CD4-positive, alpha-beta memory T cell (primary cell): Measurements from ENCODE around the gene IPMK. TPM values are rescaled to one million over a fixed set of nuclear protein-coding genes. Genes with fewer than 3 reads are reported as not detected.
"Not testable (repeated sequence)": the region's sequence is repeated elsewhere in the genome, so short reads cannot be mapped to it uniquely, and the experiment has no call there.

Experiments used
- CTCF ChIA-PET: fragments of 350-600 bp; sonication (Branson Sonifier 250); formaldehyde crosslinking; loops from one replicate; lab custom pipeline; 2021; ENCODE audit warnings: inconsistent platforms; ENCODE audit not compliant: partially characterized antibody; lab: Charles Lee
- POLR2A ChIA-PET: fragments of 350-600 bp; sonication (Branson Sonifier 250); formaldehyde crosslinking; loops from one replicate; lab custom pipeline; 2021; ENCODE audit not compliant: partially characterized antibody; lab: Charles Lee
- DNase-seq, 5 donors: peaks; one replicate each; pipeline versions ENCODE4 v3.0.0 to v3.0.0-alpha.2; 2020 to 2022; ENCODE audit warnings: mixed read lengths in 1 of 5
- H3K27ac ChIP-seq: one replicate; pipeline ENCODE4 v1.7.0; 2013; ENCODE audit warnings: low read depth, low read length
- H3K27me3 ChIP-seq: 2 replicates; pipeline ENCODE4 v1.7.0; 2013; ENCODE audit warnings: mild to moderate bottlenecking, low read length, moderate library complexity; ENCODE audit not compliant: insufficient read depth
- H3K36me3 ChIP-seq: 2 replicates; pipeline ENCODE4 v1.7.0; 2013; ENCODE audit warnings: mild to moderate bottlenecking, low read length, moderate library complexity; ENCODE audit not compliant: insufficient read depth
- H3K4me1 ChIP-seq: 2 replicates; pipeline ENCODE4 v1.7.0; 2013; ENCODE audit warnings: mild to moderate bottlenecking, low read length, moderate library complexity; ENCODE audit not compliant: insufficient read depth
- H3K4me3 ChIP-seq, 2 donors: one replicate each; pipeline ENCODE4 v1.7.0; 2013; ENCODE audit warnings: low read length in 2 of 2, mild to moderate bottlenecking in 1 of 2
- H3K9me3 ChIP-seq, 2 donors: one replicate each; pipeline ENCODE4 v1.7.0; 2013; ENCODE audit warnings: low read length in 2 of 2, control low read depth in 1 of 2; ENCODE audit not compliant: control insufficient read depth in 1 of 2
- H3K27ac Mint-ChIP-seq, 7 donors: one replicate each; pipeline ENCODE4 v1.8.0; 2020 to 2021; ENCODE audit warnings: mixed read lengths in 7 of 7, mild to moderate bottlenecking in 6 of 7, inconsistent platforms in 3 of 7, moderate library complexity in 3 of 7
- H3K27me3 Mint-ChIP-seq, 2 donors: one replicate each; pipeline ENCODE4 v1.8.0; 2020 to 2021; ENCODE audit warnings: mixed read lengths in 2 of 2
- H3K36me3 Mint-ChIP-seq, 2 donors: one replicate each; pipeline ENCODE4 v1.8.0; 2020 to 2021; ENCODE audit warnings: mixed read lengths in 2 of 2, inconsistent platforms in 1 of 2, mild to moderate bottlenecking in 1 of 2
- H3K4me1 Mint-ChIP-seq, 4 donors: one replicate each; pipeline ENCODE4 v1.8.0; 2020 to 2021; ENCODE audit warnings: mixed read lengths in 4 of 4, mild to moderate bottlenecking in 1 of 4
- H3K4me3 Mint-ChIP-seq, 8 donors: one replicate each; pipeline ENCODE4 v1.8.0; 2020 to 2021; ENCODE audit warnings: mixed read lengths in 8 of 8, mild to moderate bottlenecking in 7 of 8, moderate library complexity in 6 of 8, inconsistent platforms in 3 of 8
- H3K9me3 Mint-ChIP-seq, 8 donors: one replicate each; pipeline ENCODE4 v1.8.0; 2020 to 2021; ENCODE audit warnings: mixed read lengths in 8 of 8, mild to moderate bottlenecking in 5 of 8, inconsistent platforms in 3 of 8, moderate library complexity in 1 of 8
- intact Hi-C: fragments of 100-400 bp; cut with micrococcal nuclease; formaldehyde crosslinking; loops from one replicate; pipeline ENCODE4 v1.15.1; 2023
- polyA plus RNA-seq, 2 donors: library from polyadenylated mRNA; unstranded; fragments of 300-500 nt; fragmentation: Illumina TruSeq; gene quantifications; one replicate each; pipeline ENCODE4 v1.2.3, GENCODE V29; 2021
- total RNA-seq, 2 experiments: library from RNA; stranded (reverse); gene quantifications; one replicate each; pipeline ENCODE4 v1.2.3, GENCODE V29; 2021

IPMK gene
- total and polyA plus RNA-seq, 4 experiments from 2014 or later, result 1.2 to 6.5 (median 4.1) TPM

DNA sequence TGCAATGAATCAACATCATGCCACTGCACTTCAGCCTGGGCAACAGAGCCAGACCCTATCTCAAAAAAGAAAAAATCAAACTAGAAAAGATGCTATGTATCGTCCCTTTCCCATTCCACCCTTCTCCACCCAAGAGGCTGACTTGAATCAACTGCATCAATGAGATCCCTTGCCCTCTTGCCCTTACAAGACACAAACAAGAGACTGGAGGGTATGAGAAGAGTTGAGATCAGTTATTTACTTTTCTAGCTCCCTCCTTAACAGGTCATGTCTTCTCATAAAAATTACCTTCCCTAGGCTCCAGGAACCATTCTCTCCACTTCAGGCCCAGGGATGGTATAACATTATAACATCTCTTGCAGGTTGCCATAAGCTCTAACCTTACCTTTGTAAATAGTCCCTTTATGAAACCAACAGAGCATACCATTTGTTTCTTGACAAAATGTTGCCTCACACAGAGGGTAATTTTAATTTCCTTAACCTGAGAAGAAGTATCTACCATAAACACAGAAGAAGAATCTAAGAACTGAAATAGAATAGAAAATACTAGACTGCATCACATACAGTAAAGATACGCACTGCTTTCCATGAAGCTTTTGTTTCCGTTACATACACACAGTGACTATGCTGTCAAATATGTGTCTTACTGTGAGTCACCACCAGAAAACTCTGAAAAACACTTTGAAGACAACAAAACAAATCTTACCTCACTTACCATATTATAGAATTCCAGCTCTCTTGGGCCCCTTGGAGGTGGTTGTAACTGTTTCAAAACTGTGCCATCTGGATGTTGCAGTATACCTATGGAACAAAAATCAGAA is 30.5 kb downstream of the IPMK start:
- ChIA-PET POLR2A (interaction anchor here (0.9 kb wide), 1 partner anchor 11 kb away, joined by 3 read pairs; no protein-coding TSS in a partner anchor), CTCF (interaction anchor here (1.2 kb wide), 1 partner anchor 53 kb away, joined by 3 read pairs; no protein-coding TSS in a partner anchor)
- Histone ChIP-seq H3K4me3 (no peak overlapping the region), H3K27ac (no peak overlapping the region), H3K36me3 (peaks cover 3% of the 10 kb centered on the region), H3K27me3 (no peaks in the 10 kb centered on the region), H3K9me3 (no peaks in the 10 kb centered on the region), H3K4me1 (peaks cover 22% of the 10 kb centered on the region)
- Mint-ChIP-seq H3K27ac (peak overlapping the region in 1 of 7 donors; percentile 6), H3K9me3 (peaks cover 0 to 5% (median 0%) of the 10 kb centered on the region in 8 donors), H3K4me1 (peaks cover 19 to 43% (median 30%) of the 10 kb centered on the region in 4 donors), H3K36me3 (peaks cover 57 to 61% of the 10 kb centered on the region in 2 donors), H3K4me3 (no peak overlapping the region), H3K27me3 (no peaks in the 10 kb centered on the region)
- intact Hi-C loops, result no loop called here
- DNase-seq, result no peak

DNA sequence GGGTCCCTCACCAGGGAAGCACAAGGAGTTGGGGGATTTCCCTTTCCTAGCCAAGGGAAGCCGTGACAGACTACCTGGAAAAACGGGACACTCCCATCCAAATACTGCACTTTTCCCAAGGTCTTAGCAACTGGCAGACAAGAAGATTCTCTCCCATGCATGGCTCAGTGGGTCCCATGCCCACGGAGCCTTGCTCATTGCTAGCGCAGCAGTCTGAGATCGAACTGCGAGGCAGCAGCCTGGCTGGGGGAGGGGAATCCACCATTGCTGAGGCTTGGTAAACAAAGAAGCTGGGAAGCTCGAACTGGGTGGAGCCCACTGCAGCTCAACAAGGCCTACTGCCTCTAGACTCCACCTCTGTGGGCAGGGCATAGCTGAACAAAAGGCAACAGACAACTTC is 37.8 kb downstream of the IPMK start:
- intact Hi-C loops, H3K4me3 ChIP-seq: not testable (repeated sequence)

DNA sequence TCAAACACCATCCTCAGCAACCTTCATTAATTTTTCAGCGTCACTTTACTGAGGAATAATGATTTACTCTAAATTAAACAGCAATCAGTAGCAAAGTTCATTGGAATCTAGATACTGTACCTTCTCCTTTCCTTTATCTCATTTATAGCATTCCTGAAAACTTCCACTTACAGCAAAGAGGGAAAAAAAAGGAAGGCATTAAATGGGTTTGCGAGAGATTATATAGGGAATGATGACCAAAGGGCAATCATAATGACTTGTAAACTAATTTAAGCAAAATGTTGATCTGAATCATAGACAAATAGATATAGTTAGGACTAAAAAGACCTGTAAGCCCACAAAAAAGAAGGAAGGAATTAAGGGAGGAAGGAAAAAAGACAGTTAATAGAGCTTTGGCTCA is 42.0 kb downstream of the IPMK start:
- ChIA-PET POLR2A (interaction anchor here (1.1 kb wide), 1 partner anchor 11 kb away, joined by 3 read pairs; no protein-coding TSS in a partner anchor), CTCF (no interaction called here)
- Histone ChIP-seq H3K9me3 (no peaks in the 10 kb centered on the region), H3K4me1 (no peaks in the 10 kb centered on the region), H3K27ac (no peak overlapping the region), H3K27me3 (no peaks in the 10 kb centered on the region), H3K36me3 (no peaks in the 10 kb centered on the region), H3K4me3 (no peak overlapping the region)
- no peaks in the 10 kb centered on the region for H3K9me3 Mint-ChIP-seq
- peak overlapping the region in 1 of 7 donors; percentile 3 for H3K27ac Mint-ChIP-seq
- no peaks in the 10 kb centered on the region for H3K27me3 Mint-ChIP-seq
- no peak overlapping the region for H3K4me3 Mint-ChIP-seq
- DNase-seq, result no peak
- intact Hi-C loops, result no loop called here
- peaks cover 39 to 40% of the 10 kb centered on the region in 2 donors for H3K36me3 Mint-ChIP-seq
- no peaks in the 10 kb centered on the region for H3K4me1 Mint-ChIP-seq

More for the DNA sequence above, 37.8 kb downstream of the IPMK start:
- CTCF ChIA-PET, H3K27me3 ChIP-seq, H3K4me3 Mint-ChIP-seq, H3K9me3 Mint-ChIP-seq, H3K27me3 Mint-ChIP-seq, H3K9me3 ChIP-seq, H3K27ac Mint-ChIP-seq, DNase-seq, POLR2A ChIA-PET, H3K36me3 ChIP-seq, H3K4me1 Mint-ChIP-seq, H3K4me1 ChIP-seq, H3K27ac ChIP-seq: not testable (repeated sequence)
- peaks cover 69% of the 10 kb centered on the region in 2 donors for H3K36me3 Mint-ChIP-seq

DNA sequence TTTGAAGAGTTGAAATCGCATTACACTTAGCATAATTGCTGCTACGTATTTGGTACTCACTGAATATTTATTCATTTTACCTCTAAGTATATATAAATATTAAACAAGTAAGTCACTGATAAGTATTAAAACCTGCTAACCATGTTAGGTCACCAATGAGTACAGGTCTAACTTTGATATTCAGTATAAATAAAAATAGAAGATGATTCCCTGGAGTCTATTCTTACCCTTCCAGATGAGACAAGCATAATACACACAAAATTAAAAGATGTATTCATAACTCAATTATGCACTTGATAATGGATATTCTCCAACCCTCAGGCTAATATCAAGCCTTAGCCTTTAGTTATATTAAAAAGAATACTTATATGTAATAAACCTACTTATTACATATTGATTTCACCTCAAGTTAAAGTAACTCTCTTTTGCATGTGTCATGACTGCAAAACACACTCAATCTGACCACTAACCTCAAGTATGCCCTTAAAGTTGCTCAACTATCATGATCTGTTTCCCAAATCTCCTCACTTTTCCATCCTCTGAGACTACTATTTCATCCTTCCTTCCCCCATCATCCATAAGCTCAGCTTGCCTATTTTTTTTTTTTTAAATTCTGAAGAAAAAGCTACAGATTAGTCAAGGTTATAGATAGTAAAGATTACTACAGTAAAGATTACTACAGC is 46.8 kb downstream of the IPMK start:
- Histone ChIP-seq H3K4me1 (no peaks in the 10 kb centered on the region), H3K27ac (no peak overlapping the region), H3K27me3 (no peaks in the 10 kb centered on the region), H3K36me3 (no peaks in the 10 kb centered on the region), H3K4me3 (no peak overlapping the region), H3K9me3 (no peaks in the 10 kb centered on the region)
- ChIA-PET POLR2A (no interaction called here), CTCF (no interaction called here)
- H3K36me3 Mint-ChIP-seq, result peaks cover 16 to 21% of the 10 kb centered on the region in 2 donors
- no peaks in the 10 kb centered on the region for H3K9me3 Mint-ChIP-seq
- no peaks in the 10 kb centered on the region for H3K27me3 Mint-ChIP-seq
- H3K4me1 Mint-ChIP-seq, result no peaks in the 10 kb centered on the region
- H3K27ac Mint-ChIP-seq, result peak overlapping the region in 1 of 7 donors; percentile 71
- intact Hi-C loops, result no loop called here
- no peak overlapping the region for H3K4me3 Mint-ChIP-seq
- no peak for DNase-seq

- ChIA-PET CTCF (no interaction called here), POLR2A (no interaction called here)
- peak overlapping the region in 1 of 7 donors; percentile 39 for H3K27ac Mint-ChIP-seq
- DNase-seq, result no peak
- Histone ChIP-seq H3K9me3 (no peaks in the 10 kb centered on the region), H3K36me3 (no peaks in the 10 kb centered on the region), H3K4me1 (no peaks in the 10 kb centered on the region), H3K27ac (no peak overlapping the region), H3K27me3 (no peaks in the 10 kb centered on the region), H3K4me3 (no peak overlapping the region)
- H3K27me3 Mint-ChIP-seq, result no peaks in the 10 kb centered on the region
- H3K9me3 Mint-ChIP-seq, result no peaks in the 10 kb centered on the region
- H3K4me3 Mint-ChIP-seq, result no peak overlapping the region
- intact Hi-C loops, result no loop called here
- no peaks in the 10 kb centered on the region for H3K4me1 Mint-ChIP-seq
- peaks cover 14 to 18% of the 10 kb centered on the region in 2 donors for H3K36me3 Mint-ChIP-seq
Measured at GRCh38 chr10:58219875-58220274, 47.8 kb downstream of the IPMK start.

- Histone ChIP-seq H3K4me1 (no peaks in the 10 kb centered on the region), H3K27ac (no peak overlapping the region), H3K27me3 (no peaks in the 10 kb centered on the region), H3K36me3 (no peaks in the 10 kb centered on the region), H3K9me3 (no peaks in the 10 kb centered on the region), H3K4me3 (no peak overlapping the region)
- H3K9me3 Mint-ChIP-seq, result no peaks in the 10 kb centered on the region
- POLR2A ChIA-PET, result no interaction called here
- CTCF ChIA-PET, result no interaction called here
- H3K4me3 Mint-ChIP-seq, result no peak overlapping the region
- no peaks in the 10 kb centered on the region for H3K27me3 Mint-ChIP-seq
- peaks cover 0 to 5% (median 2%) of the 10 kb centered on the region in 4 donors for H3K4me1 Mint-ChIP-seq
- peaks cover 22 to 28% of the 10 kb centered on the region in 2 donors for H3K36me3 Mint-ChIP-seq
- DNase-seq, result no peak
- peak overlapping the region in 1 of 7 donors; percentile 38 for H3K27ac Mint-ChIP-seq
- intact Hi-C loops, result no loop called here
Measured at GRCh38 chr10:58217612-58218011, 50.1 kb downstream of the IPMK start.

DNA sequence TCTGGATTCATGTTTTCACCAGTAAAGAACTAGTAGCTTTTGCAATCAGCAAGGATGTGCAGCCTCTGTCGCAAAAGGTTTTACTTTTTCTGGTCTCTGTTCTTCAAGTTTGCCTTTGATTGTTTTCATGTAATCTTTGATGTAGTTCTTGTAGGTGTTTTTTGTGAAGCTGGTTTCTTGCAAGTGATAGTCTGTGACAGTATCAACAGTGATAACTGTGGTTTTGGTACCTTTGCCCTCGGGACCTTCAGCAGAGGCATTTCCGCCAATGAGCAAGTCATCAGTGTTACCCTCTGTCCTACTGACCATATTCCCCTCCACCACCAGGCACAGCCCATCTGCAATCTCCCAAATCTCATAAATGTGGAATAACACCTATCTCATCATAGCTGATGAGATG is 55.1 kb downstream of the IPMK start:
- Histone ChIP-seq H3K4me3 (no peak overlapping the region), H3K36me3 (no peaks in the 10 kb centered on the region), H3K27ac (no peak overlapping the region), H3K9me3 (no peaks in the 10 kb centered on the region), H3K27me3 (no peaks in the 10 kb centered on the region), H3K4me1 (no peaks in the 10 kb centered on the region)
- no peak overlapping the region for H3K4me3 Mint-ChIP-seq
- no peaks in the 10 kb centered on the region for H3K9me3 Mint-ChIP-seq
- CTCF ChIA-PET, result no interaction called here
- DNase-seq, result no peak
- H3K36me3 Mint-ChIP-seq, result peaks cover 44 to 56% of the 10 kb centered on the region in 2 donors
- POLR2A ChIA-PET, result no interaction called here
- peaks cover 0 to 5% (median 2%) of the 10 kb centered on the region in 4 donors for H3K4me1 Mint-ChIP-seq
- no peaks in the 10 kb centered on the region for H3K27me3 Mint-ChIP-seq
- no peak overlapping the region for H3K27ac Mint-ChIP-seq
- intact Hi-C loops, result no loop called here
